ENCODE results near the gene SYCE1L.

GRCh38 chr16:77169650-77170236 is 29.5 kb upstream of the SYCE1L start:
- TF ChIP-seq EZH2phosphoT487 (IDR thresholded peaks at IDR 0.05; ENCODE audit: borderline replicate concordance, low read length), result no peak
- TF ChIP-seq CTCF (conservative IDR thresholded peaks at IDR 0.05; ENCODE audit: low read depth, low read length), result peak; percentile 79
